GM10266 (cell line): ENCODE results near the gene LCNL1.

Experiments
- DNase-seq: peaks from one replicate; pipeline ENCODE4 v3.0.0; 2012; ENCODE audit errors: extremely low spot score
- CTCF ChIP-seq: IDR thresholded peaks from 2 replicates; pipeline ENCODE4 v1.5.1; 2012; ENCODE audit warnings: mild to moderate bottlenecking, low read depth; ENCODE audit not compliant: control insufficient read depth, insufficient read depth; ENCODE audit errors: missing control alignments

LCNL1 gene

GRCh38 chr9:137007816-137008270 is 25.1 kb downstream of the LCNL1 start:
- DNase-seq: no peak
- no peak for TF ChIP-seq CTCF

- TF ChIP-seq CTCF: no peak
- DNase-seq: no peak
Observed at GRCh38 chr9:137008312-137008711, 25.5 kb downstream of the LCNL1 start.

GRCh38 chr9:137009217-137009616 is 26.4 kb downstream of the LCNL1 start:
- no peak for TF ChIP-seq CTCF
- no peak for DNase-seq

GRCh38 chr9:137009938-137010732 is 27.3 kb downstream of the LCNL1 start:
- TF ChIP-seq CTCF: no peak

GRCh38 chr9:137011156-137011555 is 28.4 kb downstream of the LCNL1 start:
- no peak for TF ChIP-seq CTCF
- DNase-seq: no peak

More at GRCh38 chr9:137009938-137010732, 27.3 kb downstream of the LCNL1 start:
- DNase-seq: no peak

- DNase-seq: no peak
- no peak for TF ChIP-seq CTCF
Observed at GRCh38 chr9:137011907-137012675, 29.3 kb downstream of the LCNL1 start.

- no peak for TF ChIP-seq CTCF
- no peak for DNase-seq
Observed at GRCh38 chr9:137012694-137013570, 30.1 kb downstream of the LCNL1 start.
